GM21576 (cell line): Measurements from ENCODE around the gene HDX.
A peak's percentile ranks its signal among the peaks of the same experiment; 100 is the strongest.
"Not testable (repeated sequence)": the region's sequence is repeated elsewhere in the genome, so short reads cannot be mapped to it uniquely, and the experiment has no call there.

Source experiments
- ATAC-seq: cut with Tn5 transposase; IDR thresholded peaks from one replicate; pipeline ENCODE4 v1.9.1; 2021; ENCODE audit warnings: mild to moderate bottlenecking, moderate library complexity; ENCODE audit not compliant: unreplicated experiment

HDX gene

DNA sequence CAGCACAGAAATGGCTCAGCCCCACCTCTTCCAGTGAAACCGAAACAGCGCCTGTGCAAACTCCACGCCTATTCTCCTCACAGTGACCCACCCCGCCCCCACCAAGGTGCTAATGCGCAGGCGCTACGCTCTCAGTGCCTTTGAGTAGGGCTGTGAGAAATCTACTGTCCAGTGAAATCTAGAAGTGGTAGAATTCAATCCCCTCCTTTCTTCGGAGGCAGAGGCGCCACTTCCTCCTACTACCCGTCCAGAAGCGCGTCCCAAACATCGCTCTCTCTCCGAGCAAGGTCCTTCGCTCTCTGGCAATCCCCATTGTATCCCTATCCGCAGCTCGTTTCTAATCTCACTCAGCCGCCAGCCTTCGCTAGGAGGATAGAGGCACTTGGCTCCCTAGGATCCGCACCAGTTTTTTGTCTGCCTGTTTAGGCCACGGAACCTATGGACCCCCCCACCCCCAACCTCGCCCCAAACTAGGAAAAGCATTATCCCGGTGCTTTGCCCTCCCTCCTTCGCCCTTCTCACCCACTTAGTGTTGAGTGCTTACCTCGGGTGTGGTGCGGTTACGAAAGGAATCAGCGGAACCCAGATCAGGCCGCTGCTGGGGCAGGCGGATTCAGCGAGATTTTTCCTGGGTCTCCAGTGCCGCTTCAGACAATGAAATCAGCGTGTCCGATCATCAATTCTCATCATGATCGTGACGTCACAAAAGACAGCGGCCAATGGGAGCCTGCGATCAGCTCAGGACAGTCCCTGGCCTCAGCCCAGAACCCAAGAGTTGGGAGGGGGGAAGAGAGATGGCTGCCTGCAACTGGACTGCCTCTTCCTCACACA, at the start of gene HDX:
HDX (minus strand) TSS at position 656 of the 831 bp plus-strand sequence. CDS start 27,056 bp downstream, outside the sequence.
- peak; percentile 91 for ATAC-seq

DNA sequence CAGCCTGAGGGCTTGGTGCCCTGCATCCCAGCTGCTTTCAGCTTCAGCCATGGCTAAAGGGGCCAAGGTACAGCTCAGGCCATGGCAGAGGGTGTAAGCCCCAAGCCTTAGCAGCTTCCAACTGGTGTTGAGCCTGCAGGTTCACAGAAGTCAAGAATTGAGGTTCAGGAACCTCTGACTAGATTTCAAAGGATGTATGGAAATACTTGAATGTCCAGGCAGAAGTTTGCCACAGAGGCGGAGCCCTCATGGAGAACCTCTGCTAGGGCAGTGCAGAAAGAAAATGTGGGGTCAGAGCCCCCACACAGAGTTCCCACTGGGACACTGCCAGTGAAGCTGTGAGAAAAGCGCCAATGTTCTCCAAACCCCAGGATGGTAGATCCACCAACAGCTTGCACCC, 39.1 kb upstream of the HDX start:
- ATAC-seq: not testable (repeated sequence)

GRCh38 chrX:84537627-84538026, 35.4 kb upstream of the HDX start:
- ATAC-seq: not testable (repeated sequence)

DNA sequence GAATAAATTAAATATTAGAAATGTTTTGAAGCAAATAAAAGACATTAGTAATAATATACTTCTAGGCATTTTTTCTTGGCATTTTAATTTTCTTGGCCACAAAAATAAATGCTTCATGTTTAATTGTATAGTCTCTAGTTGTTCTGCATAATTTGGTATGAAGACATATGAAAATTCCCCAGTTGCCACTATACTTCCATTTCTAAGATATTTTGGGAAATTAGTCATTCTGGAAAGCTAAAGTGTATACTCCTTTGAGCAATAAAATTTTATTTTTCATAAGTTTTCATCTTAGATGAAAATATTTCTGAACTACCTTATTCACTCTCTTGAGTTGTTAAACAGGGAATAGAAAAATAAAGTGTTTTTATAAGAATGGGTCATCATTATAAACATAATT, 13.8 kb downstream of the HDX start:
- ATAC-seq: no peak

- ATAC-seq: peak; percentile 100
Measured at GRCh38 chrX:84487365-84488353, 14.6 kb downstream of the HDX start.

- no peak for ATAC-seq
Measured at GRCh38 chrX:84479086-84479485, 23.2 kb downstream of the HDX start.

DNA sequence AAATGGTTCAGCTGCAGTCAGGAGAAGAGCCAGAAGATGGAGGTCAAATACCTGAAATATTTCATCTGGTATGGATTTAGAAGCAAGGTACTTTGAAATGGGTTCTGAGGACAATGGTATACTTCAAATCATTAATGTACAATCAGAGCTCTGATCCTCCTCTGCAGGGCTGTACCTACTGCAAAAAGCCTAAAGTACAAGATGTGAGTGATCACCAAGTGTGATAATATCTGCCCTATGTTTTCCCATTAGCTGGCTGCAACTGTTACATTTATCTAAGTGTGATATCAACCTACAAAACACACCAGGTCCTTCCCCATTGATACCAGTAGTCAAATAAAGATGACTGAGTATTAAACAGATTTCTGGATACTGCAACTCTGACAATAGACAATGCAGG, 25.1 kb downstream of the HDX start:
- ATAC-seq: no peak

DNA sequence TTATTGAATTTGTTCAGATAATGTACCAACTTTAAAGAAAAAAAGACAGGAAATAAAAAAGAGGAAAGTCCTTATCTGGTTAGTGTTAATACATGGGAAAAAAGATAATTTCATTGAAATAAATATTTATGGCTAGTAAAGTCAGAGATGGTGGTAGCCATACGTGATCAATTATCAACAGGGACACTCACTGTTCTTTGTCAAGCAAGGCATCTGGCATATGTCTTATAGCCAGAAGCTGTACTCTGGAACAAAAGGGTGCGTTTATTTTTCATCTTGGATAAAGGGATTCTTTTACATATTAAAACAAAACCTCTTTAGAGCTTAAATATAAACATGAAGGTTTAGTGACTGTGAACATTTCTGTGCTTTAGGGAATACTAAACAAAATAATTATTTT, 26.7 kb downstream of the HDX start:
- no peak for ATAC-seq

DNA sequence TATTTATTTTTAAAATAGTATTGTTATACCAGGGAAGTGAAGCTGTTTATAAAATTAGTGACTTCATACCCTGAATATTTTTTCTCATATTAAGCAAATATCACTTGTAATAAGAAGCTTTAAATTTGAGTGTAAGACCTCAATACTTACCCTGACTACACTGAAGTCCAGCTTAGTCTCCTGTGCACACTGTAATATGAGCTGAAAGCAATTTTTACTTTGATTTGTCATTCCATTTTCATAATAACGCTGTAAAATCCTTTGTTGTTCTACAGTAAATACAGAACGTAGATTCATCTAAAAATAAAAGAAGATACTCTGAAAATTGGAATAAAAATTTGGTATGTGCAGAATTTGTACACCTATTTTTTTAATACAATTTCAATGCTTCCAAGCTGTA, 27.2 kb downstream of the HDX start:
- ATAC-seq: no peak

DNA sequence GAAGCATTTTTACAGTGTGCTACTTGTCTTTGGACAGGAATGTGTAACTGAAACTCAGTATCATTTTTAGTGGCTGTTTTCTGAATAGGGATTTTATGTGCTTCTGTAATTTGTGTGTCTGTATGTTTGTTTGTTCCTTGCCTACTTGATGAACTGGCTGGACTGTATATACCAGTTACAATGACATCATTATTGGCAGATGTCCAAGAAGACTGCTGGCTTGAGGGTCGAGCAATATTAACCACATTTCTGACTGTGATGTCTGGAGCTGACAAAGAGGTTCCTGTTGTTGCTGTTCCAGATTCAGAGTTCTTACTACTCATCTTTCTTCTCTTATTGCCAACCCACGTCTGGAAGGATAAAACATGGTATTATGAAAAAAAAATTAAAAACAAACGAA, 33.0 kb downstream of the HDX start:
- no peak for ATAC-seq

- ATAC-seq: no peak
Measured at GRCh38 chrX:84467898-84468297, 34.4 kb downstream of the HDX start.

GRCh38 chrX:84453351-84454246, 48.7 kb downstream of the HDX start:
- no peak for ATAC-seq

DNA sequence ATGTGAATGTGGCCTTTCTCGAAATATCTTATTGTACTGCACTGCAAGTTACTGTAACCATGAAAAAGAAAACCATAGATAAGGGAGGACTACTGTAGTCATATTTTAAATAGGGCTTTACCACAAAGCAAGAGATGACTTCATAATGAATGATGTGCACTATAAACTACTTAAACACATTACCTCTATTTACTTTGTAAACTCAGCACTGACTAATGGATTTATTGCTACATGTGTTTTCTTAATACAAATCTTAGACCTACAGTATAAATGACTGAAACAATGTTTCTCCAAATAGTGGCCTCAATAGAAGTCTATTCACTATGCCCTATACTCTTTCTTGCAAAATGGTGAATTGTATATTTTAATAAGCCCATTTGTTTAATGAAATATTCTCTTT, 61.1 kb downstream of the HDX start:
- no peak for ATAC-seq

DNA sequence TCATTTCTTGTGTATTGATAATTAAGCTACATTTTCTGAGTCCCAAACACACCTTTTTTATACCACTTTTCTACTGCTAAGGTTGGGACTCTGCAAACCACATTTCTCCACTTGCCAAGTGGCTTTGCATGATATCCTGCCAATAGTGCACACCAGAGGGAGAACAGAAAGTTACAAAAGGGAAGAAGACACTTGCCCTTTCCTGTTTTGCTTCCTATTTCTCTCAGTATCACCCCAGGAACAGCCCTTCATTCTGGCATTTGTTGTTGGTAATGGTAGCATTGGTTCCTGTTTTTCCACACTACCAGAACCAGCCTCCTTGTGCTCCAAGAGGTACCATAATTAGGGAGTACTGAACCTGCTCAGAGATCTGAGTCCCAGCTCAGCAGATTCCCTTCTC, 87.1 kb downstream of the HDX start:
- ATAC-seq: no peak

- no peak for ATAC-seq
Measured at GRCh38 chrX:84363663-84364062, 138.6 kb downstream of the HDX start.

GRCh38 chrX:84363051-84363450, 139.2 kb downstream of the HDX start:
- ATAC-seq: no peak

DNA sequence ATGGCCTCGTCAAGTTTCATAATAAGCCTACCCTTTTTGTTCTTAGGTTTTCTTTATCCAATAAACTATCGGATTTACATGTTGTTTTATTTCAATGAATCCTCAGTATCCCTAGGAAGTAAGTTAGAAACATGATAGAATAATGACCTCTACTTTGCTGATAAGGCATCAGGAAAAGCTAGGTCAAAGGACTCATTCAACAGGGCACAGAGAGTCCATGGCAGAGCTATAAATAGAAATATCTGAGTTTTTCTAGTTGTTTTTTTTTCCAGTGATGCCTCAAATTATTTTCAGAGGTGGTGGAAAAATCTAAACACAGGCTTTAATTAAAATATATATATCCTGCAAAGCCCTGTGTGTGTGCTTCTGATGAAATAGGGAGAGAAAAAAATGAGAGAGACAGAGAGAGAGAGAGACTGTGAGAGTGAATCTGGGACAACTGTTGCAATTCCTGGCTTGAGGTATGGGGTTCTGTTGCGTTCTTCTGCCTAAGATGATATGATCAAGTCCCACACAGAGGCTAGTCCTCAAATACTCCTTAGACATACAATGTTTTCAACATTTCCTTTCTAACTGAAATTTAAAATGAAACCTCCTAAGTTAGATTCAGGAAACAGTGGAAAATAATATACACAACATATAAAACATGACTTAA, 139.9 kb downstream of the HDX start:
- ATAC-seq: no peak

DNA sequence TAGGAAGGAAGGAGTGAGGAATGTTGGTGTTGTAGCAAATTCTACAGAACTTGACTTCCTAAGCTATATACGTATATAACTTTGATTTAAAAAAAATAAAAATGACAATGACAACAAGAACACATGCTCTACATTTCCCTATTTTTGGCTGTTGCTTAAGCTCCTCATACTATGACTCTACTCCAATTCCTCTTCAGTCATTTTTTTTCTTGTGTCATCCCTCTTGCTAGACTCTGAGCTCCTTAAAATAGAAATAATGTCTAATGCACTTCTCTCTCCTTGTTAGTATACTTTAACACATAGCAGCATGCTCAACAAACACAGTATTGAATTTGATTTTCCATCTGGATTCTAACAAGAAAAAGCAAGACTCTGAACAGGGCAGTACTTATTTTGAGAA, 144.0 kb downstream of the HDX start:
- ATAC-seq: no peak

DNA sequence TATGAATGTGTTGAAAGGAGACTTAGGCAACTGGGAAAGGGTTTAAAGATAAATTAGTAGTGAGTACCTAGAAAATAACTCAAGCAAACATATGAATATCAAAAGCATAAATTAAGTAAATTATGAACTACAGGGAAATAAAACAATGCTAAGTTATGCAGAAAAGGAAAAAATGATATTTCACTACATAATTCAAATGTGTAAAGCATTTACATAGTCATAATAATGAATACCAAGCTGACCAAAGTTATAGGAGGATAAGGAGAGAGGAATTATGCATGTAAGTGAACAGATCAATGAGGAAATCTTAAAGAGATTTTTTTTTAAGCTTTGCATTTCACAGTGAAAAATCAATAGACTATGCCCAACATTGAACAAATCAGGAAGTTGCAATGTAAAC, 145.0 kb downstream of the HDX start:
- no peak for ATAC-seq

DNA sequence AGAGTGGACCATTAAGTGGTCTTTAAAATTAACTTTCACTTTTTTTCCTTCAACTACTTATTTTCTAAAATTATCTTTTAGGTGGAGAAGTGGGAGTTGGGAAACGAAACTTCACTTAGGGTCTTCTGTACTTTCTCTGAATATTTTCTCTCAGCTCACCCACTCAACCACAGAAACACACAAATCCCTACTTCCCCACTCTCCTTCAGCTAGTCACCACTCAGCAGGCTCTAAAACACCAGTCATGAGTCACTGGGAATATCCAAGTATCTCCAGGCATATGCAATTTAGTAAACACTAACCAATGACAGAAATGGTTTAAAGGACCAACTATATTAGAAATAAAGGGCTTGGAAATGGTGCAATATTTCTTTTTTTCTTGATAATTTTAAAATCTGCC, 161.3 kb downstream of the HDX start:
- no peak for ATAC-seq
